ENCODE data around the gene HLF.

HLF gene

GRCh38 chr17:55225237-55225636, 39.5 kb upstream of the HLF start:
- TF ChIP-seq, protein P1, sequence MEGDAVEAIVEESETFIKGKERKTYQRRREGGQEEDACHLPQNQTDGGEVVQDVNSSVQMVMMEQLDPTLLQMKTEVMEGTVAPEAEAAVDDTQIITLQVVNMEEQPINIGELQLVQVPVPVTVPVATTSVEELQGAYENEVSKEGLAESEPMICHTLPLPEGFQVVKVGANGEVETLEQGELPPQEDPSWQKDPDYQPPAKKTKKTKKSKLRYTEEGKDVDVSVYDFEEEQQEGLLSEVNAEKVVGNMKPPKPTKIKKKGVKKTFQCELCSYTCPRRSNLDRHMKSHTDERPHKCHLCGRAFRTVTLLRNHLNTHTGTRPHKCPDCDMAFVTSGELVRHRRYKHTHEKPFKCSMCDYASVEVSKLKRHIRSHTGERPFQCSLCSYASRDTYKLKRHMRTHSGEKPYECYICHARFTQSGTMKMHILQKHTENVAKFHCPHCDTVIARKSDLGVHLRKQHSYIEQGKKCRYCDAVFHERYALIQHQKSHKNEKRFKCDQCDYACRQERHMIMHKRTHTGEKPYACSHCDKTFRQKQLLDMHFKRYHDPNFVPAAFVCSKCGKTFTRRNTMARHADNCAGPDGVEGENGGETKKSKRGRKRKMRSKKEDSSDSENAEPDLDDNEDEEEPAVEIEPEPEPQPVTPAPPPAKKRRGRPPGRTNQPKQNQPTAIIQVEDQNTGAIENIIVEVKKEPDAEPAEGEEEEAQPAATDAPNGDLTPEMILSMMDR (IDR thresholded peaks at IDR 0.05; ENCODE audit: insufficient read depth, missing control alignments), result no peak
- DNase-seq (ENCODE audit: insufficient read length, low spot score), result no peak
- no peak for FAIRE-seq

DNA sequence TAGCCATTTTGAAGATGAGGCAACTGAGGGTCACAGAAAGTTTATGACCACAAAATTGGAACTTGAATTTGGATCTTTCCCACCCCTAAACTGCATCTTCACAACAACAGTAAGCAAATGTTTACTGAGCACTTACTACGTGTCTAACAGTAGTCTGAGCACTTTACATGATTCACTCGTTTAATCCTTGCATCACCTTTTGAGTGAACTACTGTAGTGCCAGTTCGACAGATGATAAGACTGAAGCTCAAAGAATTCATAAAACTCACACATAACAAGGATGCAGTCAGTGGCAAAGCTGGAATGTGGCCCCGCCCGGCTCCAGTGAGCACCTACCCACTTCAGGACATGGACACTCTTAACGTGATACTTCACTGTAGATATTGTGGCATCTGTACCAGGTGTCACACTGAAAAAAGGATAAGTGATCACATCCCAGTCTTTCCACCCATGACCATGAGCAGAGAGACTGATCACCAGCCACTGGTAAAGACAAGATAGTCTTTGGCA, 36.0 kb upstream of the HLF start:
- TF ChIP-seq, protein P1 (IDR thresholded peaks at IDR 0.05; ENCODE audit: insufficient read depth, missing control alignments), result no peak
- FAIRE-seq (no peak), DNase-seq (ENCODE audit: insufficient read length, low spot score) (no peak)

DNA sequence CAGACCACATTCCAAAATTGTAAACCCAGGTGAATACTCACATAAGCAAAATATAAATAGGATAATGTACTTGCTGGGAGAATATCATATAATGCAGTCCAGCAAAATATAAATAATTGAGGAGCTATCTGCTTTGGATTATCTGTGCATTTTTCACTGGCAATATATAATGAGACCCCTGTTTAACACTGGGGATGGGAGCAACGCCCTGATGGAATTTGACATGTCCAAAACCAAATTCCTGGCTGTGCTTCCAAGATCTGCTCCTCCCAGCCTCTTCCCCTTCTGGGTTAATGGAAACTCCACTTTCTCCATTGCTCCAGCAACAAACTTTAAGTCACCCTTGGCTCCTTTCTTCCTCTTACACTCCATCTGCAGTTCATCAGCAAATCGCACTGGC, 35.5 kb upstream of the HLF start:
- DNase-seq (ENCODE audit: insufficient read length, low spot score) (no peak), FAIRE-seq (no peak)
- TF ChIP-seq, protein P1 (IDR thresholded peaks at IDR 0.05; ENCODE audit: insufficient read depth, missing control alignments), result no peak

GRCh38 chr17:55230716-55231115, 34.0 kb upstream of the HLF start:
- TF ChIP-seq, protein P1 (IDR thresholded peaks at IDR 0.05; ENCODE audit: insufficient read depth, missing control alignments), result no peak
- FAIRE-seq, result no peak

GRCh38 chr17:55233840-55234239, 30.9 kb upstream of the HLF start:
- FAIRE-seq (no peak), DNase-seq (ENCODE audit: insufficient read length, low spot score) (no peak)
- TF ChIP-seq, protein P1 (IDR thresholded peaks at IDR 0.05; ENCODE audit: insufficient read depth, missing control alignments), result no peak

More at GRCh38 chr17:55230716-55231115, 34.0 kb upstream of the HLF start:
- no peak for DNase-seq (ENCODE audit: insufficient read length, low spot score)

- DNase-seq (ENCODE audit: insufficient read length, low spot score) (no peak), FAIRE-seq (no peak)
- TF ChIP-seq, protein P1 (IDR thresholded peaks at IDR 0.05; ENCODE audit: insufficient read depth, missing control alignments), result no peak
These were observed 28.4 kb upstream of the HLF start for GRCh38 chr17:55236316-55236715.

- DNase-seq (ENCODE audit: insufficient read length, low spot score), result no peak
- no peak for FAIRE-seq
- TF ChIP-seq, protein P1 (IDR thresholded peaks at IDR 0.05; ENCODE audit: insufficient read depth, missing control alignments), result no peak
These were observed 27.5 kb upstream of the HLF start for GRCh38 chr17:55237268-55237667.
